ENCODE results near the gene TSPAN31. TPM values are rescaled to one million over a fixed set of nuclear protein-coding genes. Genes with fewer than 3 reads are reported as not detected.
A peak's percentile ranks its signal among the peaks of the same experiment; 100 is the strongest.

TSPAN31 gene
- total RNA-seq, 1 experiment from 2014 or later: 20.3 TPM

DNA sequence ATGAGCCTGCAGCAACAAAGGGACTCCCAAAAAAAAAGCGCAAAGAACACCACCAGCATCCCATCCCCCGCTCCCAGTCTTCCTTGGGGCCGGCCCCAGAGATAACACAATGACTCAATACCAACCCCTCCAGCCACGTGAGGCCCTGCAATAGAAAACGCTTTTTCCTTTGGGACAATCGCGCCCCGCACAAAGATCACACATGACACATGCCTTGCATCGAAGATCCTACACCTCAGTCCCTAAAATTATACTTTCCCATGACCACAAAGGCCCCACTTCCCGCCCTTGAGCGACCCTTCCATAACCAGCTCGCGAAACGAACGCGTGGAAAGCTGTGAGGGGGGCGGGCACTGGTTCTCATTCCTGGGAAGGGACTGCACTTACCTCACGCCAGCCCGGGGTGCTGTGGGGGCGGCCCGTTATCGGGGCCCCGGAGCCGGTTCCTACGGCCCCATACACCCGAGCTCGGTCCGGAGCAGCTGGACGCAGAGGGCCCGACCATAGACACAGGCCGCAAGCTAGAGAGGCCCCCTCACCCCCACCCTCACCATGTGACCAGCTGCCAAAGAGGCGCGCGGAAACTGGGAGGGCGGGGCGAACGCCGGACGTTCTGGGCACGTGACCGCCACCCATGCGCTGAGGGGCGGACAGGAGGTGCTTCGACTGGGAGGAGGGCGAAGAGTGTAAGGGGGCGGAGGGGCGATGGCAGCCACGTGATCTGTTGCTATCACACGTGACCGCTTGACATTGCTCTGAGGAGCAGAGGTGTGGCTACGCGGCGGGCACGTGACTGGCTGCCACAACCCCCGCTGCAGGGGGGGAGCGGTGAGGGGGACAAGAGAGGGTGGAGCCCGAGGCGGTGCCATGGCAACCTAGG lies 7.2 kb downstream of the TSPAN31 start, which contains the start of gene CDK4:
TSS of gene CDK4 (minus strand) at position 523 of the 880 bp plus-strand sequence. CDS start 593 bp downstream, outside the sequence.
- ChIA-PET CTCF (no interaction called here), POLR2A (ENCODE audit: unreplicated experiment) (interaction anchor here (0.6 kb wide), 1 partner anchor 1251 kb away, joined by 3 read pairs; no protein-coding TSS in a partner anchor)
- peak within 1 kb of the TSS; percentile 84 for H2AFZ ChIP-seq (ENCODE audit: low read length)
- no peaks in the 10 kb centered on the region for H3K27me3 ChIP-seq (ENCODE audit: low read length)
- intact Hi-C loops (cut with micrococcal nuclease): no loop called here
- ATAC-seq: peak; percentile 65
- H3K4me3 ChIP-seq (ENCODE audit: low read length): peak within 1 kb of the TSS; percentile 82
- BruUV-seq (replicated peaks): TSS peak; percentile 80
- peak within 1 kb of the TSS; percentile 98 for H3K9ac ChIP-seq (ENCODE audit: low read length)
- peaks cover 31% of the 10 kb centered on the region for H3K4me1 ChIP-seq (ENCODE audit: insufficient read depth, low read length)
- peak within 1 kb of the TSS; percentile 78 for H3K27ac ChIP-seq (ENCODE audit: low read length)
- H3F3A ChIP-seq (ENCODE audit: low read length, unreplicated experiment): no peaks in the 10 kb centered on the region
- H4K20me1 ChIP-seq (ENCODE audit: low read length): no peaks in the 10 kb centered on the region
- no peak for TF ChIP-seq CTCF (conservative IDR thresholded peaks at IDR 0.05; ENCODE audit: low read depth, low read length)
- no peak for TF ChIP-seq EZH2phosphoT487 (IDR thresholded peaks at IDR 0.05; ENCODE audit: borderline replicate concordance, low read length)
- no peak for TF ChIP-seq EZH2 (IDR thresholded peaks at IDR 0.05; ENCODE audit: low read length, unreplicated experiment)
- peaks cover 34% of the 10 kb centered on the region for H3K79me2 ChIP-seq (ENCODE audit: low read length)
- peaks cover 31% of the 10 kb centered on the region for H3K36me3 ChIP-seq (ENCODE audit: low read depth, low read length)
- DNase-seq: peak; percentile 99
- H3K9me2 ChIP-seq (replicated peaks; ENCODE audit: low read length): no peaks in the 10 kb centered on the region
- H3K9me3 ChIP-seq (ENCODE audit: low read length): no peaks in the 10 kb centered on the region
- H3K4me2 ChIP-seq (ENCODE audit: low read length): peak within 1 kb of the TSS; percentile 96

- Histone ChIP-seq H3K27ac (ENCODE audit: low read length) (no peak overlapping the region), H4K20me1 (ENCODE audit: low read length) (no peaks in the 10 kb centered on the region), H3K9me3 (ENCODE audit: low read length) (no peaks in the 10 kb centered on the region), H3K4me1 (ENCODE audit: insufficient read depth, low read length) (peaks cover 31% of the 10 kb centered on the region), H3K4me2 (ENCODE audit: low read length) (peak overlapping the region; percentile 96), H3K9ac (ENCODE audit: low read length) (no peak overlapping the region), H3K4me3 (ENCODE audit: low read length) (peak overlapping the region; percentile 82), H3K27me3 (ENCODE audit: low read length) (no peaks in the 10 kb centered on the region), H3F3A (ENCODE audit: low read length, unreplicated experiment) (no peaks in the 10 kb centered on the region), H2AFZ (ENCODE audit: low read length) (peak overlapping the region; percentile 63), H3K36me3 (ENCODE audit: low read depth, low read length) (peaks cover 26% of the 10 kb centered on the region), H3K9me2 (replicated peaks; ENCODE audit: low read length) (no peaks in the 10 kb centered on the region), H3K79me2 (ENCODE audit: low read length) (peaks cover 34% of the 10 kb centered on the region)
- DNase-seq (no peak), ATAC-seq (no peak)
- TF ChIP-seq CTCF (conservative IDR thresholded peaks at IDR 0.05; ENCODE audit: low read depth, low read length): no peak
- TF ChIP-seq EZH2phosphoT487 (IDR thresholded peaks at IDR 0.05; ENCODE audit: borderline replicate concordance, low read length): no peak
- no peak for TF ChIP-seq EZH2 (IDR thresholded peaks at IDR 0.05; ENCODE audit: low read length, unreplicated experiment)
- no TSS peak for BruUV-seq (replicated peaks)
- ChIA-PET CTCF (no interaction called here), POLR2A (ENCODE audit: unreplicated experiment) (interaction anchor here (0.6 kb wide), 1 partner anchor 1251 kb away, joined by 3 read pairs; no protein-coding TSS in a partner anchor)
- intact Hi-C loops (cut with micrococcal nuclease): no loop called here
These were observed 7.8 kb downstream of the TSPAN31 start for GRCh38 chr12:57752668-57753000.

Measured in PC-3 (cell line).